ENCODE measurements around the gene MNAT1.
"Not testable (repeated sequence)": the region's sequence is repeated elsewhere in the genome, so short reads cannot be mapped to it uniquely, and the experiment has no call there.

Gene MNAT1

GRCh38 chr14:60734465-60735242, at the start of gene MNAT1:
Gene MNAT1, plus strand, starts transcription at chr14:60734761. Its CDS starts 102 bp downstream, at chr14:60734863.
- in situ Hi-C loops (cut with MboI; ENCODE audit: low sequenced_read_pairs) = no loop called here

GRCh38 chr14:60686865-60687264, 47.7 kb upstream of the MNAT1 start:
- in situ Hi-C loops (cut with MboI; ENCODE audit: low sequenced_read_pairs) = no loop called here

GRCh38 chr14:60691383-60692113, 43.0 kb upstream of the MNAT1 start:
- in situ Hi-C loops (cut with MboI; ENCODE audit: low sequenced_read_pairs) = no loop called here

- in situ Hi-C loops (cut with MboI; ENCODE audit: low sequenced_read_pairs) = no loop called here
Observed at GRCh38 chr14:60695327-60695726, 39.2 kb upstream of the MNAT1 start.

- in situ Hi-C loops (cut with MboI; ENCODE audit: low sequenced_read_pairs) = no loop called here
Observed at GRCh38 chr14:60700598-60700997, 34.0 kb upstream of the MNAT1 start.

GRCh38 chr14:60705100-60705499, 29.5 kb upstream of the MNAT1 start:
- in situ Hi-C loops (cut with MboI; ENCODE audit: low sequenced_read_pairs) = no loop called here

- in situ Hi-C loops (cut with MboI; ENCODE audit: low sequenced_read_pairs) = no loop called here
Observed at GRCh38 chr14:60707858-60708257, 26.7 kb upstream of the MNAT1 start.

- in situ Hi-C loops (cut with MboI; ENCODE audit: low sequenced_read_pairs) = no loop called here
Observed at GRCh38 chr14:60710494-60710893, 24.1 kb upstream of the MNAT1 start.

- in situ Hi-C loops (cut with MboI; ENCODE audit: low sequenced_read_pairs) = no loop called here
Observed at GRCh38 chr14:60713513-60713912, 21.0 kb upstream of the MNAT1 start.

GRCh38 chr14:60720391-60720790, 14.2 kb upstream of the MNAT1 start:
- in situ Hi-C loops (cut with MboI; ENCODE audit: low sequenced_read_pairs) = no loop called here

- in situ Hi-C loops (cut with MboI; ENCODE audit: low sequenced_read_pairs) = no loop called here
Observed at GRCh38 chr14:60720962-60721325, 13.6 kb upstream of the MNAT1 start.

- in situ Hi-C loops (cut with MboI; ENCODE audit: low sequenced_read_pairs) = no loop called here
Observed at GRCh38 chr14:60721326-60722106, 13.0 kb upstream of the MNAT1 start.

GRCh38 chr14:60722107-60722356, 12.5 kb upstream of the MNAT1 start:
- in situ Hi-C loops (cut with MboI; ENCODE audit: low sequenced_read_pairs) = no loop called here

GRCh38 chr14:60722357-60723115, 12.0 kb upstream of the MNAT1 start:
- in situ Hi-C loops (cut with MboI; ENCODE audit: low sequenced_read_pairs) = no loop called here

- in situ Hi-C loops (cut with MboI; ENCODE audit: low sequenced_read_pairs) = no loop called here
Observed at GRCh38 chr14:60723116-60723906, 11.2 kb upstream of the MNAT1 start.

GRCh38 chr14:60723907-60724618, 10.5 kb upstream of the MNAT1 start, which contains the start of gene SIX4:
Gene SIX4, minus strand, starts transcription at chr14:60724351. Its CDS starts 277 bp downstream, at chr14:60724074.
- in situ Hi-C loops (cut with MboI; ENCODE audit: low sequenced_read_pairs) = no loop called here

GRCh38 chr14:60731291-60731690, 3.3 kb upstream of the MNAT1 start:
- in situ Hi-C loops (cut with MboI; ENCODE audit: low sequenced_read_pairs) = not testable (repeated sequence)

GRCh38 chr14:60732840-60733483, 1.6 kb upstream of the MNAT1 start:
- in situ Hi-C loops (cut with MboI; ENCODE audit: low sequenced_read_pairs) = no loop called here

- in situ Hi-C loops (cut with MboI; ENCODE audit: low sequenced_read_pairs) = no loop called here
Observed at GRCh38 chr14:60735416-60735815, 855 bp downstream of the MNAT1 start.
